Measurements from ENCODE around the gene ANAPC7. TPM values are rescaled to one million over a fixed set of nuclear protein-coding genes. Genes with fewer than 3 reads are reported as not detected.

ANAPC7 gene
- total RNA-seq, 1 experiment from 2014 or later, result 85.8 TPM

DNA sequence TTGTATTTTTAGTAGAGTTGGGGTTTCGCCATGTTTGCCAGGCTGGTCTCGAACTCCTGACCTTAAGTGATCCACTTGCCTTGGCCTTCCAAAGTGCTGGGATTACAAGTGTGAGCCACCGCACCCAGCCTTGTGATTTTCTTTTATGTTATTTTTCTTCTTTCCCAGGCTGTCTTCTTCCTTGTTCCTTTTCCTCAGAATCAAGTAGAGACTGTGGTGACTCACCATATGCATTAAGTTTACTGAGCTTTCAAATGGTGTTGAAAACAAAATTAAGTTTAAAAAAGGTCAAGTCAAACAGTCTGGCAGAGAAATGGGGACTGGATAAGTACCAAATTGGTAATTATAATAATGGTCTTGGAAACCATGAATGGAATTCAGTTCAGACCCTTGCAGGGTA lies 40.9 kb upstream of the ANAPC7 start:
- DNase-seq (ENCODE audit: low read depth, low spot score) (no peak), ATAC-seq (no peak)
- H3K27ac ChIP-seq (ENCODE audit: low read length), result no peak overlapping the region
- BruUV-seq (replicated peaks), result no TSS peak
- peaks cover 18% of the 10 kb centered on the region for H3K36me3 ChIP-seq (ENCODE audit: control insufficient read depth, insufficient read depth, low read length)
- CTCF ChIA-PET, result no interaction called here
- in situ Hi-C loops (cut with HindIII; ENCODE audit: low pct_unique_long_range_greater_than_20kb, low sequenced_read_pairs) (no loop called here), intact Hi-C loops (cut with micrococcal nuclease; ENCODE audit: unreplicated experiment) (no loop called here)
- no peaks in the 10 kb centered on the region for H3K9me3 ChIP-seq (ENCODE audit: control insufficient read depth, insufficient read depth, low read depth, low read length)
- no peak for TF ChIP-seq CTCF (IDR thresholded peaks at IDR 0.05)
- no peak for TF ChIP-seq TCF7L2 (IDR thresholded peaks at IDR 0.05; ENCODE audit: low read depth, low read length)
- TF ChIP-seq, protein P1, sequence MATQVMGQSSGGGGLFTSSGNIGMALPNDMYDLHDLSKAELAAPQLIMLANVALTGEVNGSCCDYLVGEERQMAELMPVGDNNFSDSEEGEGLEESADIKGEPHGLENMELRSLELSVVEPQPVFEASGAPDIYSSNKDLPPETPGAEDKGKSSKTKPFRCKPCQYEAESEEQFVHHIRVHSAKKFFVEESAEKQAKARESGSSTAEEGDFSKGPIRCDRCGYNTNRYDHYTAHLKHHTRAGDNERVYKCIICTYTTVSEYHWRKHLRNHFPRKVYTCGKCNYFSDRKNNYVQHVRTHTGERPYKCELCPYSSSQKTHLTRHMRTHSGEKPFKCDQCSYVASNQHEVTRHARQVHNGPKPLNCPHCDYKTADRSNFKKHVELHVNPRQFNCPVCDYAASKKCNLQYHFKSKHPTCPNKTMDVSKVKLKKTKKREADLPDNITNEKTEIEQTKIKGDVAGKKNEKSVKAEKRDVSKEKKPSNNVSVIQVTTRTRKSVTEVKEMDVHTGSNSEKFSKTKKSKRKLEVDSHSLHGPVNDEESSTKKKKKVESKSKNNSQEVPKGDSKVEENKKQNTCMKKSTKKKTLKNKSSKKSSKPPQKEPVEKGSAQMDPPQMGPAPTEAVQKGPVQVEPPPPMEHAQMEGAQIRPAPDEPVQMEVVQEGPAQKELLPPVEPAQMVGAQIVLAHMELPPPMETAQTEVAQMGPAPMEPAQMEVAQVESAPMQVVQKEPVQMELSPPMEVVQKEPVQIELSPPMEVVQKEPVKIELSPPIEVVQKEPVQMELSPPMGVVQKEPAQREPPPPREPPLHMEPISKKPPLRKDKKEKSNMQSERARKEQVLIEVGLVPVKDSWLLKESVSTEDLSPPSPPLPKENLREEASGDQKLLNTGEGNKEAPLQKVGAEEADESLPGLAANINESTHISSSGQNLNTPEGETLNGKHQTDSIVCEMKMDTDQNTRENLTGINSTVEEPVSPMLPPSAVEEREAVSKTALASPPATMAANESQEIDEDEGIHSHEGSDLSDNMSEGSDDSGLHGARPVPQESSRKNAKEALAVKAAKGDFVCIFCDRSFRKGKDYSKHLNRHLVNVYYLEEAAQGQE (IDR thresholded peaks at IDR 0.05; ENCODE audit: insufficient read depth in 1 of 2, low read depth in 2 of 2, low read length in 1 of 2), result no peak
- TF ChIP-seq POLR2AphosphoS5 (IDR thresholded peaks at IDR 0.05; ENCODE audit: low read depth, low read length), result no peak
- TF ChIP-seq SIN3A (IDR thresholded peaks at IDR 0.05; ENCODE audit: borderline replicate concordance, insufficient read depth, low read depth, low read length), result no peak
- no peaks in the 10 kb centered on the region for H3K27me3 ChIP-seq (ENCODE audit: control insufficient read depth, insufficient read depth, low read length)
- no peak overlapping the region for H3K4me3 ChIP-seq (ENCODE audit: low read depth in 2 of 2, low read length in 2 of 2)
- POLR2A ChIA-PET, result no interaction called here
- H3K4me1 ChIP-seq (ENCODE audit: control insufficient read depth, insufficient read depth, low read length), result peaks cover 6% of the 10 kb centered on the region; the same call in 1 of the 2 replicates

DNA sequence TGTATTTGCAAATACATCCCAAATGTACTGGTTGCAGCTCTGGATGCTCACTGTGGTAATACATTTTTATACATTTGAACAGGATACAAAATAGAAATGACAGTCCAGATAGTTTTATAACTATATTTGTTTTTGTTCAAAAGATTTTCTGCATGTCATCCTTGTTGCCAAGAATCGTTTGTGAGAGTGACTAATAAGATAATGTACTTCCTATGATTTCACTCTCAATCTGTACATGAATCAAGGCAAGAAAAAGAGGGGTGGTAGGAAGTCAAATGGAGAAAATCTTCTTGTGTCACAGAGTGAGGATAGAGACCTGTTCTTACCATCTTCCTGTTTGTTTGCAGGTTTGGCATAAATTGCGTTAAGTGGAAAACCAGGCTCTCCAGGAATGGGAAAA lies 32.7 kb upstream of the ANAPC7 start:
- POLR2A ChIA-PET, result no interaction called here
- no peak for ATAC-seq
- Histone ChIP-seq H3K4me1 (ENCODE audit: control insufficient read depth, insufficient read depth, low read length) (no peaks in the 10 kb centered on the region; the same call in 1 of the 2 replicates), H3K9me3 (ENCODE audit: control insufficient read depth, insufficient read depth, low read depth, low read length) (no peaks in the 10 kb centered on the region), H3K27ac (ENCODE audit: low read length) (no peak overlapping the region), H3K36me3 (ENCODE audit: control insufficient read depth, insufficient read depth, low read length) (peaks cover 19% of the 10 kb centered on the region), H3K27me3 (ENCODE audit: control insufficient read depth, insufficient read depth, low read length) (no peaks in the 10 kb centered on the region), H3K4me3 (ENCODE audit: low read depth in 2 of 2, low read length in 2 of 2) (no peak overlapping the region)
- CTCF ChIA-PET, result no interaction called here
- TF ChIP-seq, protein P1 (IDR thresholded peaks at IDR 0.05; ENCODE audit: insufficient read depth in 1 of 2, low read depth in 2 of 2, low read length in 1 of 2), result no peak
- TF ChIP-seq POLR2AphosphoS5 (IDR thresholded peaks at IDR 0.05; ENCODE audit: low read depth, low read length) (no peak), SIN3A (IDR thresholded peaks at IDR 0.05; ENCODE audit: borderline replicate concordance, insufficient read depth, low read depth, low read length) (no peak)
- DNase-seq (ENCODE audit: low read depth, low spot score), result no peak
- in situ Hi-C loops (cut with HindIII; ENCODE audit: low pct_unique_long_range_greater_than_20kb, low sequenced_read_pairs) (no loop called here), intact Hi-C loops (cut with micrococcal nuclease; ENCODE audit: unreplicated experiment) (loop anchor here (10.0 kb wide), 1 partner anchor 81 kb away; no protein-coding TSS in a partner anchor)
- TSS peak; percentile 71 for BruUV-seq (replicated peaks)

Measured in Panc1 (cell line).